Stomach smooth muscle (tissue), 2 donors: ENCODE data around the gene C2CD2L.
"Not testable (repeated sequence)": the region's sequence is repeated elsewhere in the genome, so short reads cannot be mapped to it uniquely, and the experiment has no call there.

ENCODE experiments used
- H3K27ac ChIP-seq: one replicate; pipeline ENCODE4 v1.7.0; 2013; ENCODE audit warnings: mild to moderate bottlenecking, low read length, inconsistent platforms
- H3K27me3 ChIP-seq, 2 donors: one replicate each; pipeline ENCODE4 v1.7.0; 2013; ENCODE audit warnings: low read length in 2 of 2; ENCODE audit not compliant: insufficient read depth in 2 of 2, control insufficient read depth in 1 of 2
- H3K36me3 ChIP-seq, 2 donors: one replicate each; pipeline ENCODE4 v1.7.0; 2013; ENCODE audit warnings: low read length in 2 of 2; ENCODE audit not compliant: control insufficient read depth in 2 of 2, insufficient read depth in 2 of 2
- H3K4me1 ChIP-seq: one replicate; pipeline ENCODE4 v1.7.0; 2013; ENCODE audit warnings: low read length; ENCODE audit not compliant: control insufficient read depth, insufficient read depth
- H3K4me3 ChIP-seq, 2 donors: one replicate each; pipeline ENCODE4 v1.7.0; 2013; ENCODE audit warnings: low read length in 2 of 2
- H3K9ac ChIP-seq, 2 donors: one replicate each; pipeline ENCODE4 v1.7.0; 2013; ENCODE audit warnings: low read length in 2 of 2, mild to moderate bottlenecking in 1 of 2
- H3K9me3 ChIP-seq, 2 donors: one replicate each; pipeline ENCODE4 v1.7.0; 2013; ENCODE audit warnings: low read length in 2 of 2; ENCODE audit not compliant: control insufficient read depth in 2 of 2
- donor health status: healthy.
- donor health status: Pancreatic carcinoma.

C2CD2L gene

GRCh38 chr11:119130662-119131061, 23.5 kb downstream of the C2CD2L start:
- Histone ChIP-seq H3K27ac (no peak overlapping the region), H3K4me3 (no peak overlapping the region), H3K4me1 (peaks cover 4% of the 10 kb centered on the region), H3K9me3 (no peaks in the 10 kb centered on the region), H3K27me3 (no peaks in the 10 kb centered on the region), H3K9ac (no peak overlapping the region), H3K36me3 (peaks cover 39 to 44% of the 10 kb centered on the region in 2 donors)

GRCh38 chr11:119134389-119134978, 27.3 kb downstream of the C2CD2L start:
- H3K4me3 ChIP-seq, result no peak overlapping the region
- H3K27ac ChIP-seq, result no peak overlapping the region
- no peak overlapping the region for H3K9ac ChIP-seq
- no peaks in the 10 kb centered on the region for H3K4me1 ChIP-seq
- H3K27me3 ChIP-seq, result peaks cover 0 to 3% of the 10 kb centered on the region in 2 donors
- no peaks in the 10 kb centered on the region for H3K9me3 ChIP-seq
- peaks cover 36 to 42% of the 10 kb centered on the region in 2 donors for H3K36me3 ChIP-seq

- H3K4me1 ChIP-seq, H3K9me3 ChIP-seq, H3K4me3 ChIP-seq, H3K36me3 ChIP-seq, H3K27me3 ChIP-seq, H3K27ac ChIP-seq, H3K9ac ChIP-seq: not testable (repeated sequence)
Measured at GRCh38 chr11:119139276-119139675, 32.1 kb downstream of the C2CD2L start.

- Histone ChIP-seq H3K36me3 (no peaks in the 10 kb centered on the region), H3K4me3 (no peak overlapping the region), H3K27me3 (peaks cover 13 to 22% of the 10 kb centered on the region in 2 donors), H3K27ac (no peak overlapping the region), H3K9me3 (no peaks in the 10 kb centered on the region), H3K4me1 (peaks cover 14% of the 10 kb centered on the region), H3K9ac (no peak overlapping the region)
Measured at GRCh38 chr11:119144825-119145486, 37.8 kb downstream of the C2CD2L start.

GRCh38 chr11:119145551-119145950, 38.4 kb downstream of the C2CD2L start:
- Histone ChIP-seq H3K27ac (no peak overlapping the region), H3K4me1 (peaks cover 14% of the 10 kb centered on the region), H3K9me3 (no peaks in the 10 kb centered on the region), H3K36me3 (no peaks in the 10 kb centered on the region), H3K4me3 (no peak overlapping the region), H3K9ac (no peak overlapping the region), H3K27me3 (peaks cover 15 to 23% of the 10 kb centered on the region in 2 donors)

- Histone ChIP-seq H3K27ac (no peak overlapping the region), H3K27me3 (peaks cover 16 to 23% of the 10 kb centered on the region in 2 donors), H3K9me3 (no peaks in the 10 kb centered on the region), H3K4me1 (peaks cover 14% of the 10 kb centered on the region), H3K36me3 (no peaks in the 10 kb centered on the region), H3K4me3 (no peak overlapping the region), H3K9ac (no peak overlapping the region)
Measured at GRCh38 chr11:119147604-119148333, 40.6 kb downstream of the C2CD2L start.

GRCh38 chr11:119148720-119149017, 41.5 kb downstream of the C2CD2L start:
- no peaks in the 10 kb centered on the region for H3K36me3 ChIP-seq
- H3K27me3 ChIP-seq, result peaks cover 16 to 23% of the 10 kb centered on the region in 2 donors
- H3K9me3 ChIP-seq, result no peaks in the 10 kb centered on the region
- peaks cover 14% of the 10 kb centered on the region for H3K4me1 ChIP-seq
- H3K4me3 ChIP-seq, result peak overlapping the region; percentile 56 to 72
- no peak overlapping the region for H3K27ac ChIP-seq
- H3K9ac ChIP-seq, result peak overlapping the region in 1 of 2 donors; percentile 36

- Histone ChIP-seq H3K4me1 (peaks cover 14% of the 10 kb centered on the region), H3K9ac (peak within 1 kb of the TSS; percentile 28 to 36), H3K9me3 (no peaks in the 10 kb centered on the region), H3K27me3 (peaks cover 16 to 23% of the 10 kb centered on the region in 2 donors), H3K27ac (no peak within 1 kb of the TSS), H3K36me3 (no peaks in the 10 kb centered on the region), H3K4me3 (peak within 1 kb of the TSS; percentile 56 to 72)
Measured at GRCh38 chr11:119149018-119149785, 42.1 kb downstream of the C2CD2L start, which contains the start of gene ABCG4. Gene ABCG4, plus strand, starts transcription at chr11:119149052. Its CDS starts 914 bp downstream, at chr11:119149966.

GRCh38 chr11:119149786-119150275, 42.7 kb downstream of the C2CD2L start:
- Histone ChIP-seq H3K9ac (no peak overlapping the region), H3K27me3 (peaks cover 16 to 23% of the 10 kb centered on the region in 2 donors), H3K4me1 (peaks cover 14% of the 10 kb centered on the region), H3K27ac (no peak overlapping the region), H3K9me3 (no peaks in the 10 kb centered on the region), H3K36me3 (no peaks in the 10 kb centered on the region), H3K4me3 (peak overlapping the region in 1 of 2 donors; percentile 72)

- peaks cover 14% of the 10 kb centered on the region for H3K4me1 ChIP-seq
- H3K4me3 ChIP-seq, result no peak overlapping the region
- no peak overlapping the region for H3K27ac ChIP-seq
- peaks cover 10 to 20% of the 10 kb centered on the region in 2 donors for H3K27me3 ChIP-seq
- H3K36me3 ChIP-seq, result no peaks in the 10 kb centered on the region
- no peak overlapping the region for H3K9ac ChIP-seq
- no peaks in the 10 kb centered on the region for H3K9me3 ChIP-seq
Measured at GRCh38 chr11:119152043-119152442, 44.9 kb downstream of the C2CD2L start.
